ENCODE data around the gene C17orf114.

DNA sequence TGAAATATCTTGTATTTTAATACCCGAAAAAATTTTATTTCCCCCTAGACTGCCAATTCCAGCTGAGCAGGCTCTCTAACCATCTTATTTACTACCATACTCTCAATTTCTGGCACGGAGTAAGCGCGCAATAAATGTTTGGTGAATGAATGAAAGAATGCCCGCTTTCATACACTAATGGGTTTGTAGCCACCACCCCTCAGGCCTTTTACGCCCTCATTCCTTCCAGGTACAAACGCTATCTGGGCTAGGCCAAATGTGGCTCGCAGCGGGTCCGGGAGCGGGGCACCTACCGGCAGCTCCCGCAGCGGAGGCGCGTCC lies 4.3 kb upstream of the C17orf114 start:
- TF ChIP-seq, protein P1, sequence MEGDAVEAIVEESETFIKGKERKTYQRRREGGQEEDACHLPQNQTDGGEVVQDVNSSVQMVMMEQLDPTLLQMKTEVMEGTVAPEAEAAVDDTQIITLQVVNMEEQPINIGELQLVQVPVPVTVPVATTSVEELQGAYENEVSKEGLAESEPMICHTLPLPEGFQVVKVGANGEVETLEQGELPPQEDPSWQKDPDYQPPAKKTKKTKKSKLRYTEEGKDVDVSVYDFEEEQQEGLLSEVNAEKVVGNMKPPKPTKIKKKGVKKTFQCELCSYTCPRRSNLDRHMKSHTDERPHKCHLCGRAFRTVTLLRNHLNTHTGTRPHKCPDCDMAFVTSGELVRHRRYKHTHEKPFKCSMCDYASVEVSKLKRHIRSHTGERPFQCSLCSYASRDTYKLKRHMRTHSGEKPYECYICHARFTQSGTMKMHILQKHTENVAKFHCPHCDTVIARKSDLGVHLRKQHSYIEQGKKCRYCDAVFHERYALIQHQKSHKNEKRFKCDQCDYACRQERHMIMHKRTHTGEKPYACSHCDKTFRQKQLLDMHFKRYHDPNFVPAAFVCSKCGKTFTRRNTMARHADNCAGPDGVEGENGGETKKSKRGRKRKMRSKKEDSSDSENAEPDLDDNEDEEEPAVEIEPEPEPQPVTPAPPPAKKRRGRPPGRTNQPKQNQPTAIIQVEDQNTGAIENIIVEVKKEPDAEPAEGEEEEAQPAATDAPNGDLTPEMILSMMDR (IDR thresholded peaks at IDR 0.05; ENCODE audit: insufficient read depth, low read depth, low read length) = no peak
- TF ChIP-seq EZH2 (IDR thresholded peaks at IDR 0.05; ENCODE audit: insufficient read depth, low read length) = no peak

Measured in astrocyte (in vitro differentiated cells and primary cell).